ENCODE measurements around the gene LTBP1.
"Not testable (repeated sequence)": the region's sequence is repeated elsewhere in the genome, so short reads cannot be mapped to it uniquely, and the experiment has no call there.

Gene LTBP1

DNA sequence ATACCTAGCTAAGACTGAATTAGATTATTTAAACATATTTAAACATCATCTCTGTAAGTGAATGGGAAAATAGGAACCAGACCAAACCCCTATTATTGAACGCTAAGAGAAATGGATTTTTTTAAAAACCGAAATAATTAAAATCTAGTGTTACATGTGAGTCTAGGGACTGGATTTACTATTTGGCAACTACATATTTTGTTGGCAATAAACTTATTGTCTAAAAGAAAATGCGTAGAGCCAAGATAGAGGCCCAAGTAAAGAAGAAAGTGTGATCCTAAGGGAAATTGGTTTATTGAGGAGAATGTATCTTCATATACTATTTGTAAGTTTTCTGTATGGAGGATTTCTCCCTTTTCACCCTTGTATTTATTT is 105.6 kb downstream of the LTBP1 start:
- no peak for DNase-seq (ENCODE audit: low read depth)
- no peak overlapping the region for H3K9ac ChIP-seq (ENCODE audit: low read length)
- H3K9me3 ChIP-seq (ENCODE audit: control insufficient read depth, low read length): no peaks in the 10 kb centered on the region
- no peaks in the 10 kb centered on the region for H3K36me3 ChIP-seq (ENCODE audit: control insufficient read depth, insufficient read depth, low read length, severe bottlenecking)
- peaks cover 18% of the 10 kb centered on the region for H3K4me1 ChIP-seq (ENCODE audit: control insufficient read depth, insufficient read depth, low read length)
- H3K27me3 ChIP-seq (replicated peaks; ENCODE audit: control insufficient read depth, insufficient read depth, low read length): no peaks in the 10 kb centered on the region
- peak overlapping the region; percentile 60 for H3K4me3 ChIP-seq (ENCODE audit: low read length)

DNA sequence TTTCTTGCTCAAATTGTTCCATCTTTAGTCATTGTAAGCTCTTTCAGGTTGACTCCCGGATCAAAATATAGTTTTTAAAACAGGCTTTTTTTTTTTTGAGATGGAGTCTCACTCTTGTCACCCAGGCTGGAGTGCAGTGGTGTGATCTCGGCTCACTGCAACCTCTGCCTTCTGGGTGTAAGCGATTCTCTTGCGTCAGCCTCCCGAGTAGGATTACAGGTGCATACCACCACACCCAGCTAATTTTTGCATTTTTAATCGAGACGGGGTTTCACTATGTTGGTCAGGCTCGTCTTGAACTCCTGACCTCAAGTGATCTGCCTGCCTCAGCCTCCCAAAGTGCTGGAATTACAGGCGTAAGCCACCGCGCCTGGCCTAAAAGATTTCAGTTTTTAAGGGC is 106.0 kb downstream of the LTBP1 start:
- H3K4me3 ChIP-seq (ENCODE audit: low read length); H3K36me3 ChIP-seq (ENCODE audit: control insufficient read depth, insufficient read depth, low read length, severe bottlenecking); H3K27me3 ChIP-seq (replicated peaks; ENCODE audit: control insufficient read depth, insufficient read depth, low read length); H3K9me3 ChIP-seq (ENCODE audit: control insufficient read depth, low read length); DNase-seq (ENCODE audit: low read depth); H3K9ac ChIP-seq (ENCODE audit: low read length): not testable (repeated sequence)
- peaks cover 18% of the 10 kb centered on the region for H3K4me1 ChIP-seq (ENCODE audit: control insufficient read depth, insufficient read depth, low read length)

DNA sequence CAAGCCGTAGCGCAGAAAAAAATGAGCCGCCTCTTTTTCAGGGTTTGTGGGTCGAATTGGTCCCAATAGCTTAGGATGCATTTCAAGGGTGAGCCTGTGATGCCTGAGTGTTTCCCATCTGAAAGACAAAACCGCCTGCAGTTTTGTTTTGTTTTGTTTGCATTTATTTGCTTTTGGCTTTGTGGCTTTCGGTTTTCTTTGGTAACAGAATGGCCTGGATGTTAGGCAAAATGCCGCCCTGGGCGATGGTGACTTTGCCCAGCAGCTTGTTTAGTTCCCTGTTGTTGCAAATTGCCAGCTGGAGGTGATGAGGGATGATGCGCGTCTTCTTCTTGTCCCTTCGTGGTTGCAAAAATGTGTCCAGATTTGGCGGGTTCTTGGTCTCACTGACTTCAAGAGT is 109.4 kb downstream of the LTBP1 start:
- Histone ChIP-seq H3K9ac (ENCODE audit: low read length) (no peak overlapping the region), H3K27me3 (replicated peaks; ENCODE audit: control insufficient read depth, insufficient read depth, low read length) (no peaks in the 10 kb centered on the region), H3K36me3 (ENCODE audit: control insufficient read depth, insufficient read depth, low read length, severe bottlenecking) (no peaks in the 10 kb centered on the region), H3K4me1 (ENCODE audit: control insufficient read depth, insufficient read depth, low read length) (peaks cover 19% of the 10 kb centered on the region), H3K4me3 (ENCODE audit: low read length) (no peak overlapping the region), H3K9me3 (ENCODE audit: control insufficient read depth, low read length) (no peaks in the 10 kb centered on the region)
- no peak for DNase-seq (ENCODE audit: low read depth)

DNA sequence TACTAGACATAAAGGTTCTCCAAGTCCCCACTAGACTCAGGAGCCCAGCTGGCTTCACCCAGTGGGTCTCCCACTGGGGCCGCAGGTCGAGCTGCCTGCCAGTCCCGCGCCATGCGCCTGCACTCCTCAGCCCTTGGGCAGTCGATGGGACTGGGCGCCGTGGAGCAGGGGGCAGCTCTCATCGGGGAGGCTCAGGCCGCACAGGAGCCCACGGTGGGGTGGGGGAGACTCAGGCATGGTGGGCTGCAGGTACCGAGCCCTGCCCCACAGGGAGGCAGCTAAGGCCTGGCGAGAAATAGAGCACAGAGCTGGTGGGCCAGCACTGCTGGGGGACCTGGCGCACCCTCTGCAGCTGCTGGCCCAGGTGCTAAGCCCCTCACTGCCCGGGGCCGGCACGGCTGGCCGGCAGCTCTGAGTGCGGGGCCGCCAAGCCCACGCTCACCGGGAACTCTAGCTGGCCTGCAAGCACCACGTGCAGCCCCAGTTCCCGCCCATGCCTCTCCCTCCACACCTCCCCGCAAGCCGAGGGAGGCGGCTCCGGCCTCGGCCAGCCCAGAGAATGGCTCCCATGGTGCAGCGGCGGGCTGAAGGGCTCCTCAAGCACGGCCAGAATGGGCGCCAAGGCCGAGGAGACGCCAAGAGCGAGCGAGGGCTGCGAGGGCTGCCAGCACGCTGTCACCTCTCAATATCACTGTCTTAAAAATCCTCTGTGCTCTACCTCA is 110.7 kb downstream of the LTBP1 start:
- H3K9ac ChIP-seq (ENCODE audit: low read length); H3K36me3 ChIP-seq (ENCODE audit: control insufficient read depth, insufficient read depth, low read length, severe bottlenecking); H3K4me3 ChIP-seq (ENCODE audit: low read length); H3K27me3 ChIP-seq (replicated peaks; ENCODE audit: control insufficient read depth, insufficient read depth, low read length); DNase-seq (ENCODE audit: low read depth); H3K9me3 ChIP-seq (ENCODE audit: control insufficient read depth, low read length); H3K4me1 ChIP-seq (ENCODE audit: control insufficient read depth, insufficient read depth, low read length): not testable (repeated sequence)

DNA sequence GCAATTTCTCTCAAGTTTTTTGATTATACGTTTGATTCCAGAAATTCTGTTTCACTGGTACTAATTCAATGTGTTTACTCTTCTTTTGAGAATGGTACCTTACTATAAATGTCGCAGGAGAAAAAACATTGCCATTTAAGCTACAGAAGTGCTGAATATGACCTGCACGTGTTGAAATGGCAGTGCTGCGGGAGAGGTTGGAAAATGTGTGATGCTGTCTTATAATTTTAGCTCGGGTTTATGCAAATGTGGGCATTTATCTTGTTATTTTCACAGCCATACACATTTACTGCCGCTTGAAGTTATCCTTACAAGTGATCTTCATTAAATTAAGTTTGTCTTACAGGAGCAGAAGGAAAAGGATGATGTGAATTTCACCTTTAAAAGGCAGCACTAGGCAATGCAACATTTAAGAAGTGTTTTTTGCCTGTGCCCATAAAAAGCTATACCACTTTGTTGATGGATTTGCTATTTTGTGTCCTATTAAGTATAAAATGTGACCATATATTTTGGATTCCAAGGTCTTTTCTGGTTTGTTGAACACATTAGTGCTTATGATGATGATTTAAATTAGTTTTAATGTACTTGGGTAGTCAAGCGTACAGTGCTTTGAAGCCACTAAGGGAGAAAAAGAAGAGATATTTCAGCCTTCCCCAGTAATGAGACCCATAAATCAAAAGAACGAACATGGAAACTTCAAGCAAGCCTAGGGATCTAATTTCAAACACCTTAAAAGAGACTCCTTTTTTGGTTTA is 112.1 kb downstream of the LTBP1 start:
- Histone ChIP-seq H3K9me3 (ENCODE audit: control insufficient read depth, low read length) (no peaks in the 10 kb centered on the region), H3K36me3 (ENCODE audit: control insufficient read depth, insufficient read depth, low read length, severe bottlenecking) (no peaks in the 10 kb centered on the region), H3K4me1 (ENCODE audit: control insufficient read depth, insufficient read depth, low read length) (peaks cover 3% of the 10 kb centered on the region), H3K4me3 (ENCODE audit: low read length) (no peak overlapping the region), H3K27me3 (replicated peaks; ENCODE audit: control insufficient read depth, insufficient read depth, low read length) (no peaks in the 10 kb centered on the region), H3K9ac (ENCODE audit: low read length) (no peak overlapping the region)
- DNase-seq (ENCODE audit: low read depth): no peak

DNA sequence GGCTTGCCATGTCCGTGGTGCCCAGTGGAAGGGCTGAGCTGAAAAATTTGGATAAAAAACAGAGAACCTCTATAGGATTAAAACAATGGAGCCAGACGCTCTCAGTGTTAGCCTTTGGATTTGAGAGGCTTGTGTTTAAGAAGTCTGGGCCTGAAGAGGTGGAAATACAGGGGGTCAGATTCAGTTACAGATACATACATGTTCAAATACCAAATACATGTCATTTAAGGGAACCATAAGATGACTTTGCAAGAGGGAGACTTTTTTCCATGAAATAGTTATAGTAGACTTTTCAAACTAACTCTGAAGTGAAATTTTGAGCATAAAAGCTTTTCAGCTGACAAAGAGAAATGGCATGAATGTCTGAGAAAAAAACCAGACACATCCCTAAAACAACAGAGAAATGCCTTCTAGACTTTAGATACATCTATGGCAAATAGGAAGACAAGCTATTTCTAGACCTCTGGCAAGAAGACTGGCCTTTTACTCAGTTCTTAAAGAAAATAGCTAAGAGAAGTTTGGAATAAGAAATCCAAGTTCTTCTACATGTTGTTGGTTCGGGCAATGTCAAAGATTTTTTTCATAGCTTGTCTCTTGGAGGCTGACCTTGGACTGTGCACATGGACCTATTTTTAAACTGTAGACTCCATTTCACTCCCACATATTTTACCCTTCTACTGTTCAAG is 112.9 kb downstream of the LTBP1 start:
- Histone ChIP-seq H3K27me3 (replicated peaks; ENCODE audit: control insufficient read depth, insufficient read depth, low read length) (no peaks in the 10 kb centered on the region), H3K9me3 (ENCODE audit: control insufficient read depth, low read length) (no peaks in the 10 kb centered on the region), H3K4me3 (ENCODE audit: low read length) (no peak overlapping the region), H3K4me1 (ENCODE audit: control insufficient read depth, insufficient read depth, low read length) (peaks cover 3% of the 10 kb centered on the region), H3K9ac (ENCODE audit: low read length) (no peak overlapping the region), H3K36me3 (ENCODE audit: control insufficient read depth, insufficient read depth, low read length, severe bottlenecking) (no peaks in the 10 kb centered on the region)
- peak; percentile 57 for DNase-seq (ENCODE audit: low read depth)

DNA sequence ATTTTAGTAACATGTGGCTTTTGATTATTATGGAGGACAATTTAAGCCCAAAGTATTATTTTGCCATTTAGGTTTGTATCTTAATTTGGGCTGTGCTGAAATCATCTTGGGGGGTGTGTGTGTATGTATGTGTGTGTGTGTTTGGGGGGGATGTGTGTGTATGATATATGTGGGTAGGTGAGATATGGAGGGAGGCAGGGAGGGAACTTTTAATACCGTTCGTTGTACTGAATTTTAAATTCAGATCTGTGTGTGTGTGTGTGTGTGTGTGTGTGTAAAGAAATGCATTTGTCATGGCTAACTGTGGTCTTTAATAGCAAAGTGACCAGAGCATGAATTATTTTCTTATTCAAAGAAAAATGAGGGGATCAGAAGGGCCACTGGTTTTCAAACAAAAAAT is 113.7 kb downstream of the LTBP1 start:
- Histone ChIP-seq H3K9me3 (ENCODE audit: control insufficient read depth, low read length) (no peaks in the 10 kb centered on the region), H3K4me1 (ENCODE audit: control insufficient read depth, insufficient read depth, low read length) (peaks cover 3% of the 10 kb centered on the region), H3K4me3 (ENCODE audit: low read length) (no peak overlapping the region), H3K27me3 (replicated peaks; ENCODE audit: control insufficient read depth, insufficient read depth, low read length) (no peaks in the 10 kb centered on the region), H3K36me3 (ENCODE audit: control insufficient read depth, insufficient read depth, low read length, severe bottlenecking) (no peaks in the 10 kb centered on the region), H3K9ac (ENCODE audit: low read length) (no peak overlapping the region)
- DNase-seq (ENCODE audit: low read depth): no peak

DNA sequence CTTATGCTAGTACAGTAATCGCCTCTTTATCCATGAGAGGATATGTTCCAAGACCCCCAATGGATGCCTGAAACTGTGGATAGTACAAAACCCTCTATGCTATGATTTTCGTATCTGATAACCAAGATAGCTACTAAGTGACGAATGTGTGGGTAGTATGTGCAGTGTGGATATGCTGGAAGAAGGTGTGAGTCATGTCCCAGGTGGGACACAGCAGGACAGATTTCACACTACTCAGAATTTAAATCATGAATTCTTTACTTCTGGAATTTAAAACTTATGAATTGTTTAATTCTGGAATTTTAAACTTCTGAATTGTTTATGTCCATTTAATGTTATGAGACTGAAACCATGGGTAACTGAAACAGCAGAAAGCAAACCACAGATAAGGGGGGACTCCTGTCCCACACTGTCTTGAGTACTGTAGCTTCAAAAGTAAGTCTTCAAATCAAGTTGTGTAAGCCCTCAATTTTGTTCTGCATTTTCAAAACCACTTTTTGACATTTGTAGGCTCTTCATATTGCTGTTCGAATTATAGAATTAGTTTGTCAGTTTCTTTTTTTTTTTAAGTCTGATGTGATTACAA is 116.0 kb downstream of the LTBP1 start:
- Histone ChIP-seq H3K9ac (ENCODE audit: low read length) (no peak overlapping the region), H3K4me3 (ENCODE audit: low read length) (no peak overlapping the region), H3K4me1 (ENCODE audit: control insufficient read depth, insufficient read depth, low read length) (peaks cover 3% of the 10 kb centered on the region), H3K9me3 (ENCODE audit: control insufficient read depth, low read length) (no peaks in the 10 kb centered on the region), H3K27me3 (replicated peaks; ENCODE audit: control insufficient read depth, insufficient read depth, low read length) (no peaks in the 10 kb centered on the region), H3K36me3 (ENCODE audit: control insufficient read depth, insufficient read depth, low read length, severe bottlenecking) (no peaks in the 10 kb centered on the region)
- no peak for DNase-seq (ENCODE audit: low read depth)

DNA sequence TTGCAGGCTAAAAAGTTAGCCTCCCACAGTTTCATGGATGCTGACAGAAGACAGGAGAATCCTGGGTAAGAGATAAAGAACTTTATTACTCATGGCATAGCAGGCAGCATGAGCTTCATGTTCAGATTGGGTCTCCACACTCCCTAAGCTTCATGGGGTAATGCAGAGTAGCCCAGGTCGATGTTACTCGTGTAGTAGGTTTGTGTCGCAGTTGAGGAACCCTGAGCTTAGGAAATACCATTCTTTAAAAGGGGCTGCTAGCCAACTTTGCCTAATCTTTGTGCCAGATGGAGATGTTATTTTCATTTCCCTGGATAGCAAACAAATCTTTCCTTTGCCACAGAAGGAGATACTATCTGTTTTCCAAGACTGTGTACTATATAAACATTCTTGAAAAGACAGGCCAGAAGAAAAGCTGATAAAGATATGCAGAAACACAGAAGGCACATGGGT is 117.6 kb downstream of the LTBP1 start:
- Histone ChIP-seq H3K9me3 (ENCODE audit: control insufficient read depth, low read length) (no peaks in the 10 kb centered on the region), H3K27me3 (replicated peaks; ENCODE audit: control insufficient read depth, insufficient read depth, low read length) (no peaks in the 10 kb centered on the region), H3K4me3 (ENCODE audit: low read length) (no peak overlapping the region), H3K36me3 (ENCODE audit: control insufficient read depth, insufficient read depth, low read length, severe bottlenecking) (no peaks in the 10 kb centered on the region), H3K9ac (ENCODE audit: low read length) (no peak overlapping the region), H3K4me1 (ENCODE audit: control insufficient read depth, insufficient read depth, low read length) (peaks cover 4% of the 10 kb centered on the region)
- no peak for DNase-seq (ENCODE audit: low read depth)

DNA sequence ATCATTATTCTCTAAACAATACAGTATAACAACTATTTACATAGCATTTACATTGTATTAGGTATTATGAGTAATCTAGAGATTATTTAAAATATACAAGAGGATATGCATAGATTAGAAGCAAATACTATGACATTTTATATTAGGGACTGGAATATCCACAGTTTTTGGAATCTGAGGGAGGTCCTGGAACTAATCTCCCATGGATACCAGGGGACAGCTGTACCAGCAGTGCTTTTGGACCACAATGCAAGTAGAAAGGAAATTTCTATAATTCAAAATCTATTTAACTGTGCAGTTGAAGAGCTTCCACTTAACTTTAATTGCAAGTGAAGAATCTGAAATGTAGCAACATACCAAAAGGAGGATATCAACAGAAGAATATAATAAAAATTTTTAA is 120.8 kb downstream of the LTBP1 start:
- Histone ChIP-seq H3K27me3 (replicated peaks; ENCODE audit: control insufficient read depth, insufficient read depth, low read length) (no peaks in the 10 kb centered on the region), H3K36me3 (ENCODE audit: control insufficient read depth, insufficient read depth, low read length, severe bottlenecking) (no peaks in the 10 kb centered on the region), H3K9ac (ENCODE audit: low read length) (no peak overlapping the region), H3K4me1 (ENCODE audit: control insufficient read depth, insufficient read depth, low read length) (peaks cover 15% of the 10 kb centered on the region), H3K4me3 (ENCODE audit: low read length) (no peak overlapping the region), H3K9me3 (ENCODE audit: control insufficient read depth, low read length) (no peaks in the 10 kb centered on the region)
- DNase-seq (ENCODE audit: low read depth): no peak

DNA sequence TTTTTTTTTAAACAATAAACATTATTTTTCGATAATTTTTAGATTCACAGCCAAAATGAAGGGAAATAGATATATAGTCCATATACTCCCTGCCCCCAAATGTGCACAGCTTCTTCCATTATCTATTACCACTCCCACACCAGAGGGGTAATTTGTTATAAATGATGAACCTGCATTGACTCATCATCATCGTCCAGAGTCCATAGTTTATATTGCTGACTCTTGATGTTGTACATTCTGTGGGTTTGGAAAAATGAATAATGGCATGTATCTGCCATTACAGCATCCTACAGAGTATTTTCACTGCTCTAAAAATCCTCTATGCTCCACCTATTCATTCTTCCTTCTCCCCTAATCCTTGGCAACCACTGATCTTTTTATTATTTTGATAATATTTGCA is 121.5 kb downstream of the LTBP1 start:
- H3K9ac ChIP-seq (ENCODE audit: low read length): no peak overlapping the region
- H3K9me3 ChIP-seq (ENCODE audit: control insufficient read depth, low read length): no peaks in the 10 kb centered on the region

More for the DNA sequence above, 121.5 kb downstream of the LTBP1 start:
- Histone ChIP-seq H3K4me3 (ENCODE audit: low read length) (no peak overlapping the region), H3K36me3 (ENCODE audit: control insufficient read depth, insufficient read depth, low read length, severe bottlenecking) (no peaks in the 10 kb centered on the region), H3K4me1 (ENCODE audit: control insufficient read depth, insufficient read depth, low read length) (peaks cover 15% of the 10 kb centered on the region), H3K27me3 (replicated peaks; ENCODE audit: control insufficient read depth, insufficient read depth, low read length) (no peaks in the 10 kb centered on the region)
- peak; percentile 48 for DNase-seq (ENCODE audit: low read depth)

Measured in adipocyte (in vitro differentiated cells).